ENCODE measurements around the gene MYH1.
"Not testable (repeated sequence)": the region's sequence is repeated elsewhere in the genome, so short reads cannot be mapped to it uniquely, and the experiment has no call there.

The MYH1 gene

GRCh38 chr17:10518271-10519037 lies at the start of gene MYH1:
TSS of gene MYH1 (minus strand) at chr17:10518542. CDS start at chr17:10516642, 1,900 bp downstream.
- no peak within 1 kb of the TSS for H3K27ac ChIP-seq (ENCODE audit: low read depth, low read length)
- no peak within 1 kb of the TSS for H3K4me3 ChIP-seq (ENCODE audit: low read length)
- H3K36me3 ChIP-seq (ENCODE audit: control insufficient read depth, insufficient read depth, low read length): no peaks in the 10 kb centered on the region
- H3K27me3 ChIP-seq (ENCODE audit: control insufficient read depth, insufficient read depth, low read length): no peaks in the 10 kb centered on the region
- H3K4me1 ChIP-seq (ENCODE audit: control insufficient read depth, insufficient read depth, low read length): no peaks in the 10 kb centered on the region
- H3K9ac ChIP-seq (ENCODE audit: low read length): no peak within 1 kb of the TSS

GRCh38 chr17:10563991-10564660 lies 45.8 kb upstream of the MYH1 start:
- Histone ChIP-seq H3K4me3 (ENCODE audit: low read length) (no peak overlapping the region), H3K27me3 (ENCODE audit: control insufficient read depth, insufficient read depth, low read length) (no peaks in the 10 kb centered on the region), H3K27ac (ENCODE audit: low read depth, low read length) (no peak overlapping the region), H3K36me3 (ENCODE audit: control insufficient read depth, insufficient read depth, low read length) (no peaks in the 10 kb centered on the region), H3K9ac (ENCODE audit: low read length) (no peak overlapping the region), H3K4me1 (ENCODE audit: control insufficient read depth, insufficient read depth, low read length) (no peaks in the 10 kb centered on the region)

- Histone ChIP-seq H3K4me3 (ENCODE audit: low read length) (no peak overlapping the region), H3K36me3 (ENCODE audit: control insufficient read depth, insufficient read depth, low read length) (no peaks in the 10 kb centered on the region), H3K27me3 (ENCODE audit: control insufficient read depth, insufficient read depth, low read length) (no peaks in the 10 kb centered on the region), H3K27ac (ENCODE audit: low read depth, low read length) (no peak overlapping the region), H3K9ac (ENCODE audit: low read length) (no peak overlapping the region), H3K4me1 (ENCODE audit: control insufficient read depth, insufficient read depth, low read length) (peaks cover 3% of the 10 kb centered on the region)
Measured at GRCh38 chr17:10558049-10558448, 39.7 kb upstream of the MYH1 start.

GRCh38 chr17:10557422-10557821 lies 39.1 kb upstream of the MYH1 start:
- Histone ChIP-seq H3K4me1 (ENCODE audit: control insufficient read depth, insufficient read depth, low read length) (peaks cover 3% of the 10 kb centered on the region), H3K9ac (ENCODE audit: low read length) (no peak overlapping the region), H3K27ac (ENCODE audit: low read depth, low read length) (no peak overlapping the region), H3K4me3 (ENCODE audit: low read length) (no peak overlapping the region), H3K36me3 (ENCODE audit: control insufficient read depth, insufficient read depth, low read length) (no peaks in the 10 kb centered on the region), H3K27me3 (ENCODE audit: control insufficient read depth, insufficient read depth, low read length) (no peaks in the 10 kb centered on the region)

GRCh38 chr17:10556301-10557005 lies 38.1 kb upstream of the MYH1 start:
- no peak overlapping the region for H3K9ac ChIP-seq (ENCODE audit: low read length)
- H3K27ac ChIP-seq (ENCODE audit: low read depth, low read length): no peak overlapping the region
- peaks cover 3% of the 10 kb centered on the region for H3K4me1 ChIP-seq (ENCODE audit: control insufficient read depth, insufficient read depth, low read length)
- H3K4me3 ChIP-seq (ENCODE audit: low read length): no peak overlapping the region
- H3K36me3 ChIP-seq (ENCODE audit: control insufficient read depth, insufficient read depth, low read length): no peaks in the 10 kb centered on the region
- H3K27me3 ChIP-seq (ENCODE audit: control insufficient read depth, insufficient read depth, low read length): no peaks in the 10 kb centered on the region

GRCh38 chr17:10550014-10550413 lies 31.7 kb upstream of the MYH1 start:
- Histone ChIP-seq H3K9ac (ENCODE audit: low read length) (no peak overlapping the region), H3K36me3 (ENCODE audit: control insufficient read depth, insufficient read depth, low read length) (no peaks in the 10 kb centered on the region), H3K27me3 (ENCODE audit: control insufficient read depth, insufficient read depth, low read length) (no peaks in the 10 kb centered on the region), H3K4me3 (ENCODE audit: low read length) (no peak overlapping the region), H3K4me1 (ENCODE audit: control insufficient read depth, insufficient read depth, low read length) (no peaks in the 10 kb centered on the region), H3K27ac (ENCODE audit: low read depth, low read length) (no peak overlapping the region)

- Histone ChIP-seq H3K9ac (ENCODE audit: low read length) (no peak within 1 kb of the TSS), H3K4me1 (ENCODE audit: control insufficient read depth, insufficient read depth, low read length) (no peaks in the 10 kb centered on the region), H3K36me3 (ENCODE audit: control insufficient read depth, insufficient read depth, low read length) (no peaks in the 10 kb centered on the region), H3K27ac (ENCODE audit: low read depth, low read length) (no peak within 1 kb of the TSS), H3K27me3 (ENCODE audit: control insufficient read depth, insufficient read depth, low read length) (no peaks in the 10 kb centered on the region), H3K4me3 (ENCODE audit: low read length) (no peak within 1 kb of the TSS)
Measured at GRCh38 chr17:10549096-10549842, 30.9 kb upstream of the MYH1 start, which contains the start of gene MYH2. TSS of gene MYH2 (minus strand) at chr17:10549658. CDS start at chr17:10547920, 1,738 bp downstream.

GRCh38 chr17:10547351-10547750 lies 29.0 kb upstream of the MYH1 start:
- H3K36me3 ChIP-seq (ENCODE audit: control insufficient read depth, insufficient read depth, low read length): no peaks in the 10 kb centered on the region
- no peaks in the 10 kb centered on the region for H3K27me3 ChIP-seq (ENCODE audit: control insufficient read depth, insufficient read depth, low read length)
- H3K9ac ChIP-seq (ENCODE audit: low read length): no peak overlapping the region
- H3K4me3 ChIP-seq (ENCODE audit: low read length): no peak overlapping the region
- H3K4me1 ChIP-seq (ENCODE audit: control insufficient read depth, insufficient read depth, low read length): no peaks in the 10 kb centered on the region
- H3K27ac ChIP-seq (ENCODE audit: low read depth, low read length): no peak overlapping the region

GRCh38 chr17:10543486-10543885 lies 25.1 kb upstream of the MYH1 start:
- H3K27me3 ChIP-seq (ENCODE audit: control insufficient read depth, insufficient read depth, low read length); H3K9ac ChIP-seq (ENCODE audit: low read length); H3K27ac ChIP-seq (ENCODE audit: low read depth, low read length): not testable (repeated sequence)

GRCh38 chr17:10541179-10541578 lies 22.8 kb upstream of the MYH1 start:
- H3K27ac ChIP-seq (ENCODE audit: low read depth, low read length); H3K9ac ChIP-seq (ENCODE audit: low read length); H3K27me3 ChIP-seq (ENCODE audit: control insufficient read depth, insufficient read depth, low read length); H3K4me1 ChIP-seq (ENCODE audit: control insufficient read depth, insufficient read depth, low read length); H3K36me3 ChIP-seq (ENCODE audit: control insufficient read depth, insufficient read depth, low read length); H3K4me3 ChIP-seq (ENCODE audit: low read length): not testable (repeated sequence)

More at GRCh38 chr17:10543486-10543885, 25.1 kb upstream of the MYH1 start:
- H3K4me3 ChIP-seq (ENCODE audit: low read length); H3K36me3 ChIP-seq (ENCODE audit: control insufficient read depth, insufficient read depth, low read length); H3K4me1 ChIP-seq (ENCODE audit: control insufficient read depth, insufficient read depth, low read length): not testable (repeated sequence)

GRCh38 chr17:10532026-10532425 lies 13.7 kb upstream of the MYH1 start:
- Histone ChIP-seq H3K27me3 (ENCODE audit: control insufficient read depth, insufficient read depth, low read length) (no peaks in the 10 kb centered on the region), H3K36me3 (ENCODE audit: control insufficient read depth, insufficient read depth, low read length) (no peaks in the 10 kb centered on the region), H3K4me3 (ENCODE audit: low read length) (no peak overlapping the region), H3K9ac (ENCODE audit: low read length) (no peak overlapping the region), H3K4me1 (ENCODE audit: control insufficient read depth, insufficient read depth, low read length) (no peaks in the 10 kb centered on the region), H3K27ac (ENCODE audit: low read depth, low read length) (no peak overlapping the region)

GRCh38 chr17:10527419-10527818 lies 9.1 kb upstream of the MYH1 start:
- no peak overlapping the region for H3K27ac ChIP-seq (ENCODE audit: low read depth, low read length)
- no peaks in the 10 kb centered on the region for H3K4me1 ChIP-seq (ENCODE audit: control insufficient read depth, insufficient read depth, low read length)
- no peaks in the 10 kb centered on the region for H3K36me3 ChIP-seq (ENCODE audit: control insufficient read depth, insufficient read depth, low read length)
- H3K27me3 ChIP-seq (ENCODE audit: control insufficient read depth, insufficient read depth, low read length): no peaks in the 10 kb centered on the region
- H3K4me3 ChIP-seq (ENCODE audit: low read length): no peak overlapping the region
- no peak overlapping the region for H3K9ac ChIP-seq (ENCODE audit: low read length)

Data from rectal smooth muscle tissue (tissue), 1 donor.